Right lobe of liver (tissue), 4 donors: ENCODE measurements around the gene IL33.

Experiments
- CTCF ChIP-seq, 4 donors: fragments of 200-600 bp in 3 of 4; fragments of 450-650 bp in 1 of 4; IDR thresholded peaks; one replicate each; pipeline versions ENCODE4 v1.5.1 to v1.8.0; 2016 to 2022; ENCODE audit warnings: antibody characterized with exemption in 4 of 4, mild to moderate bottlenecking in 2 of 4
- POLR2A ChIP-seq: fragments of 450-650 bp; IDR thresholded peaks from one replicate; pipeline ENCODE4 v1.6.1; 2017; ENCODE audit warnings: antibody characterized with exemption, mild to moderate bottlenecking
- donor health status: DM: no; HTN: no; CAD: no.
- donor health status: DM: no; HTN: no; CAD: no.
- donor health status: DM: no; HTN: yes; CAD: no.

- no peak for TF ChIP-seq POLR2A
- TF ChIP-seq CTCF (IDR thresholded peaks at IDR 0.05): no peak
These were observed 27.1 kb upstream of the IL33 start for GRCh38 chr9:6188466-6188865.
